ENCODE measurements around the gene MBTPS1.

- TF ChIP-seq KDM1A (IDR thresholded peaks at IDR 0.05) = no peak
- TF ChIP-seq ZNF224 (CRISPR knock-in tag; IDR thresholded peaks at IDR 0.05) = no peak
- no peak for TF ChIP-seq CTCF (IDR thresholded peaks at IDR 0.05 in 2 of 3, conservative IDR thresholded peaks at IDR 0.05 in 1 of 3; ENCODE audit: insufficient read depth in 2 of 3, low read depth in 1 of 3, low read length in 3 of 3)
- TF ChIP-seq ZNF24 (IDR thresholded peaks at IDR 0.05) = no peak
- no peak for TF ChIP-seq KAT7 (CRISPR knock-in tag; IDR thresholded peaks at IDR 0.05; ENCODE audit: borderline replicate concordance)
- no peak for TF ChIP-seq SRF (CRISPR knock-in tag; IDR thresholded peaks at IDR 0.05)
- TF ChIP-seq POLR2AphosphoS5 (IDR thresholded peaks at IDR 0.05; ENCODE audit: control insufficient read depth, insufficient read depth, low read depth, low read length) = no peak
- no peak for TF ChIP-seq ZNF512 (tag; IDR thresholded peaks at IDR 0.05)
These were observed 67.9 kb downstream of the MBTPS1 start for GRCh38 chr16:84048871-84049270.
